Stimulated activated CD8-positive, alpha-beta memory T cell treated with anti-CD3 and anti-CD28 coated beads, Interleukin-2, amount 100 ng/mL, for 48 hours (primary cell): ENCODE data around the gene SNAPC3.
"Not testable (repeated sequence)": the region's sequence is repeated elsewhere in the genome, so short reads cannot be mapped to it uniquely, and the experiment has no call there.

Experiments used
- DNase-seq, 2 donors: peaks; one replicate each; pipeline ENCODE4 v3.0.0-alpha.2; 2020; ENCODE audit warnings: low read depth in 2 of 2

Gene SNAPC3

GRCh38 chr9:15423231-15423985 lies 732 bp downstream of the SNAPC3 start:
- no peak for DNase-seq

- DNase-seq: no peak
These were observed 3.3 kb downstream of the SNAPC3 start for GRCh38 chr9:15426019-15426418.

GRCh38 chr9:15427702-15428101 lies 5.0 kb downstream of the SNAPC3 start:
- not testable (repeated sequence) for DNase-seq

DNA sequence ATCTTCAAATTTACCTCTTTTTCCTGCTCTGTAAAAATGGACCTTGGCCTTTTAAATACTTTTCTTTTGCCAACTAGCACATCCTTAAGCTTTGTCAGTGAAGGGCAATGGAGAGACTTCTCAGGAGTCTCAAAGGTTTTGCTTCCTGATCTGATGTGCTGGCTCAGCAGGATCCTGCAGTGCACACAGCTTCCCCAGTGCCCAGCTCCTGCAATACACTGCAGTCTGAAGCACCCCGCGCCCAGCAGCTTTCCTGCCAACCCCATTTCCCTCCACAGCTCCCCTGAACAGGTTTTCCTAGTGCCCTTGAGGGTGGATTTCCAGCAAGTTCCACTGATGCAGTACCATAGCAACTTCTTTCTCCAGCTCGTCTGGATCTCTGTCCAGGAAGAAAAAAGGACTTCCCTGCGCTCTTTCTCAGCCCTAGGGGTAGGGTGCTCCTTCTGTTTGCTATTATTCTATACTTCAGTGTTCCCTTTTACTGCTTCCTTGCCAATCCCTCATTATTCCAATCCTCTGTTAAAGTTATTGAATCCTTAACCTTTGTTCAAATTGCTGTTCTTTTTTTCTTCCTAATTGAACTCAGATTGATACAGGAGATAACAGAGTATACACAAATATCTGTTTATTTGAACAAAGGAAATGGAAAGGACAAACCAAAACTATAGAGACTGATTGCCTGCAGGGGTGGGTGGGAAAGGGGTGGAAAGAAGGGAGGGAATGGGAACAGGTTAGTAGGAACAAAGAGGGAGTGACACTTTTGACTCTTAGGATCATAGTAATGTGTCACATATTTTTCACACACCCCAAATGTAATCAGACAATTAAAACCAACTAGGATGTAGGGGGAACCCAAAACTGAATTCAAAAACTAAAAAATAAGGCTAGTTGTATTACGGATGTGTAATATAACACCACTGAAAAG lies 8.5 kb downstream of the SNAPC3 start:
- DNase-seq: no peak

DNA sequence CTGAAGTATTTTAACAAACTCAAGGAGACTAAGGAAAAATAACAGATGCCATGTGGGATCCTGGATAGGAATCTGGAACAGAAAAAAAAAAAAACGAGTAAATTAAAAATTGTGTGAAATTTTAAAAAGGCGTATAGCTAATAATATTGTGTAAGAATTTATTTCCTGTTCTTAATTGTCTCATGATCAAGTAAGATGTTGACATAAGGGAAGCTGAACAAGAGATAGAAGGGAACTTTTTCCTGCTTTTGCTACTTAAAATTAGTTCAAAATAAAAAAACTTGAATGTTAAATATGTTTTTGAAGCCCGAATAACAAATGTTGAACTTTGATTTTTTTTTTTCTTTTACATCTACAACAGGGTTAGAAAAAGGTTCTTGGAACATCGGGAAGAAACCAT lies 10.5 kb downstream of the SNAPC3 start:
- DNase-seq: no peak

GRCh38 chr9:15433661-15434060 lies 11.0 kb downstream of the SNAPC3 start:
- DNase-seq: no peak

GRCh38 chr9:15438891-15439290 lies 16.2 kb downstream of the SNAPC3 start:
- no peak for DNase-seq

DNA sequence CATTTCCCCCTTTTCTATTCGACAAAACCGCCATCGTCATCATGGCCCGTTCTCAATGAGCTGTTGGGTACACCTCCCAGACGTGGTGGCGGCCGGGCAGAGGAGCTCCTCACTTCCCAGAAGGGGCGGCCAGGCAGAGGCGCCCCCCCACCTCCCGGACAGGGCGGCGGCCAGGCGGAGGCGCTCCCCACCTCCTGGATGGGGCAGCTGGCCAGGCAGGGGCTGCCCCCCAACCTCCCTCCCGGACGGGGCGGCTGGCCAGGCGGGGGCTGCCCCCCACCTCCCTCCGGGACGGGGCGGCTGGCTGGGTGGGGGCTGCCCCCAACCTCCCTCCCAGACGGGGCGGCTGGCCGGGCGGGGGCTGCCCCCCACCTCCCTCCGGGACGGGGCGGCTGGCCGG lies 19.2 kb downstream of the SNAPC3 start:
- DNase-seq: not testable (repeated sequence)

- not testable (repeated sequence) for DNase-seq
These were observed 19.6 kb downstream of the SNAPC3 start for GRCh38 chr9:15442264-15442663.

DNA sequence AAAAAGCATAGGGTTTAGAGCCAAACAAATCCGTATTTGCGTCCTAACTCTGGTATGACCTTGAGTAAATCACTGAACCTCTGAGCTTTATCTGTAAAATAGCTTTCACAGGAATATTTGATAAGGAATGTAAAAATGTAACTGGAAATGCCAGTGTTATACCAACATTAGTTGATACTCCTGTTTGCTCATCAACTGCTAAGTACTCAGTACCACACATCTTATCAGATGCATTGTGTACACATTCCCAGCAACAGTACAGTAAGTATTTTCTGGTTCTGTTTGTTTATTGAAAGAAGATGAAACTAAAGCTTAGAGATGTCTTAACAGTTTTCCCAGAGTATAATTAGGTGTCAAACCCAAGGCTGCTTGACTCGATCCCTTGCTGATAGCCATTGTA lies 21.5 kb downstream of the SNAPC3 start:
- no peak for DNase-seq

DNA sequence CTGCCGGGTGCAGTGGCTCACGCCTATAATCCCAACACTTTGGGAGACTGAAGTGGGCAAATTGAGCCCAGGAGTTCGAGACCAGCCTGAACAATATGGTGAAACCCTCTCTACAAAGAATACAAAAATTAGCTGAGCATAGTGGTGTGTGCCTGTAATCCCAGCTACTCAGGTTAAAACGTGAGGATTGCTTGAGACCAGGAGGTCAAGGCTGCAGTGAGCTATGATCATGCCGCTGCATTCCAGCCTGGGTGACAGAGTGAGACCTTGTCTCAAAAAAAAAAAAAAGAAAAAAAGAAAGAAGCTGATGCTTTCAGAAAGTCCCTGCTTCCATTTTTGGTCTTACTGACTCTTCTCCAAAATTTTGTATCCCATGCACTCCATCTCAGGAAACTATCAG lies 31.3 kb downstream of the SNAPC3 start:
- DNase-seq: no peak

DNA sequence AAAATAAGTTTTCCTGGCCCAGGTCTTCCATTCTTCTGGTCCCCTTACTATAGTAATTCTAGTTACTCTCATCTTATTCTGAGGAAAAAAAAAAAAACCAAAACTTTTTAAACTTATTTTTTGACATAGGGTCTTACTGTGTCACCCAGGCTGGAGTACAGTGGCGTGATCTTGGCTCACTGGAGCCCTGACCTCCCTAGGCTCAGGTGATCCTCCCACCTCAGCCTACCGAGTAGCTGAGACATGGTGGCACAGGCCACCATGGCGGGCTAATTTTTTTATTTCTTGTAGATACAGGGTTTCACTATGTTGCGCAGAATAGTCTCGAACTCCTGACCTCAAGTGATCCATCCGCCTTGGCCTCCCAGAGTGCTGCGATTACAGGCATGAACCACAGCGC lies 38.4 kb downstream of the SNAPC3 start:
- DNase-seq: no peak

DNA sequence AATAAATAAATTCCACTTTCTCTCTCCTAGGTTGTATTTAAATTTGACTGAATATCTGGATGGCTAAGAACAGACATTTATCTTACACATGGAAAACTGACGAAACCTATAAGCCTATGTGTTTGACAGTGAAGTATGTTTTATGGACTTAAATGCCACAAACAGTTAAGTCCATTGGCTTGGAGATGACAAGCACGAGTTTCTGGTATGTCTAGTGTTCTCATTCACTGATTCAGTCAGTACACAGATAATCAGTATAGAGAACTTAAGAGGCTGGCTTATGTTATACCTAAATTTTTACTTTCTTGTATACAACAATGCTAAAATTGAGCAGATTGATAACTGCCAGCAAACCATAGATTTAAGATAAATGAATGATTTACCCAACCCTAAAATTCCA lies 38.9 kb downstream of the SNAPC3 start:
- no peak for DNase-seq

DNA sequence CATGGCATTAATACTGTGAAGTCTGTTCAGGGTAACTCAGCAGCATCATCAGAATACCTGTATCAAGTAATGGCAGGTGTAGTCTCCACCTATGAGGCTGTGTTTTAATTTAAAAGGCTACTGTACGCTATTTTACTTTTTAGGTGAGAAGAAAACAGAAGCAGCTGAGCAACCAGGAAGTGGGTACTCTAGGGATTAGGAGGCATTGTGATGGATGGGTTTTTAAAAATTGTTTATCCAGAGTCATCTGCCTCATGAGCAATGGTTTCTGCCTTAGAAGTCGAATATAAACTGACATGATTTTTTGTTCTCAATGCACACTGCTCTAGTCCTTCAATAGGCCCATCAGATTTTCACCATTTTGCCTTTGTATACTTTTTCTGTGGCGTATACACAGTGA lies 45.5 kb downstream of the SNAPC3 start:
- DNase-seq: no peak

- DNase-seq: no peak
These were observed 46.7 kb downstream of the SNAPC3 start for GRCh38 chr9:15469406-15469805.

DNA sequence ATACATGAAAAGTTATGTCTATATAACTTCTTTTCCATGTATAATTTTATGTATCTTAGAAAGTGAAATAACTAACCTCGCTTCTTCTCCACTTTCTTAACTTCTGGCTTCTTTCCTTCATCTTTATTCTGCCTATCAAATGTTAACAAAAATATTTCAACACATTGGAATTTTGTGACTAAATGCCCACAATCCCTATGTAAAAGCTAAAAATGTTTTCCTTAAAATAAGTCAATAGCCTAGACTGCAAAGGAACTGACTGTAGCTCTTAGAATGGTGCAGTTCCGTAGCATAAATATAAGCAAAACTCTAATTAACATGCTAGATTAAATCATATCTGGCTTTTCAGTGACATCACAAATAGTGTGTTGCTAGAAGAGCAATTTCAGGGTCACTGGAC lies 47.2 kb downstream of the SNAPC3 start:
- no peak for DNase-seq

GRCh38 chr9:15475923-15476536 lies 53.4 kb downstream of the SNAPC3 start:
- DNase-seq: no peak

- no peak for DNase-seq
These were observed 57.4 kb downstream of the SNAPC3 start for GRCh38 chr9:15480028-15480427.

DNA sequence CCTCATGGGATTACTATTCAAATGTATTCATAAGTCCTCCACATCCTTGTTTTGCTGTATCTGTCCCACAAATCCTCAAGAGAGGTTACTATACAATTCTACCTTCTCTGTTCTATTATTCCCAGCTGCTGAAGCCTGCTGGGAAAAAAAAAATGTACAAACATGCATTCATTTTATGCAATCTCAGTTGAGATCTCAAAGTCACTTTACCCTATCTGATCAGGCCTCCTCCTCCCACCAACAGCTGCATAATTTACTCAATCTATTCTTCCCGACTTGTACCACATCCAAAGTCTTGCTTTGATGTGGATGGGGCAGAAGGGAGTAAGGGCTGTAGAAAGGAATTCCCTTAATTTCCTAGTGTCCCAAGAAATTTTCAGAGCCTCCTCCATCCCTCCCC lies 59.5 kb downstream of the SNAPC3 start:
- no peak for DNase-seq

DNA sequence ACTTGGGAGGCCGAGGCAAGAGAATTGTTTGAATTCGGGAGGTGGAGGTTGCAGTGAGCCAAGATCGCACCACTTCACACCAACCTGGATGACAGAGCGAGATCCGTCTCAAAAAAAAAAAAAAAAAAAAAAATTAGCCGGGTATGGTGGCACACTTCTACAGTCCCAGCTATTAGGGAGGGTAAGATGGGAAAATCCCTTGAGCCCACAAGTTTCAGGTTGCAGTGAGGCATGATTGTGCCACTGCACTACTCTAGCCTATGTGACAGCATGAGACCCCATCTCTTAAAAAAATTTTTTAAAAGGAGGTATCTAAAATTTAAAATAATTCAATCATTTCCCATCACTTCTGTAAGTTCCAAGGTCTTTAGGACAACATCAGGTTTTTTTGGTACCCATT lies 62.1 kb downstream of the SNAPC3 start:
- DNase-seq: no peak

GRCh38 chr9:15485836-15486666 lies 63.4 kb downstream of the SNAPC3 start:
- no peak for DNase-seq

- no peak for DNase-seq
These were observed 69.3 kb downstream of the SNAPC3 start for GRCh38 chr9:15491950-15492349.
